ENCODE results near the gene AFF2.

Gene AFF2

GRCh38 chrX:148741441-148741840 lies 241.0 kb downstream of the AFF2 start:
- DNase-seq (ENCODE audit: low read depth) = no peak

- DNase-seq (ENCODE audit: low read depth) = no peak
Observed at GRCh38 chrX:148755111-148755510, 254.7 kb downstream of the AFF2 start.

- DNase-seq (ENCODE audit: low read depth) = no peak
Observed at GRCh38 chrX:148763896-148764295, 263.5 kb downstream of the AFF2 start.

- DNase-seq (ENCODE audit: low read depth) = no peak
Observed at GRCh38 chrX:148768296-148768695, 267.9 kb downstream of the AFF2 start.

- DNase-seq (ENCODE audit: low read depth) = no peak
Observed at GRCh38 chrX:148771440-148771839, 271.0 kb downstream of the AFF2 start.

- no peak for DNase-seq (ENCODE audit: low read depth)
Observed at GRCh38 chrX:148774276-148774675, 273.9 kb downstream of the AFF2 start.

GRCh38 chrX:148784137-148784536 lies 283.7 kb downstream of the AFF2 start:
- DNase-seq (ENCODE audit: low read depth) = no peak

GRCh38 chrX:148784856-148785255 lies 284.4 kb downstream of the AFF2 start:
- DNase-seq (ENCODE audit: low read depth) = no peak

- no peak for DNase-seq (ENCODE audit: low read depth)
Observed at GRCh38 chrX:148785256-148785655, 284.8 kb downstream of the AFF2 start.

- no peak for DNase-seq (ENCODE audit: low read depth)
Observed at GRCh38 chrX:148788449-148788848, 288.0 kb downstream of the AFF2 start.

GRCh38 chrX:148794350-148794749 lies 293.9 kb downstream of the AFF2 start:
- no peak for DNase-seq (ENCODE audit: low read depth)

GRCh38 chrX:148804579-148805355 lies 304.4 kb downstream of the AFF2 start:
- DNase-seq (ENCODE audit: low read depth) = no peak

- DNase-seq (ENCODE audit: low read depth) = no peak
Observed at GRCh38 chrX:148806145-148806870, 305.9 kb downstream of the AFF2 start.

- DNase-seq (ENCODE audit: low read depth) = no peak
Observed at GRCh38 chrX:148808833-148809232, 308.4 kb downstream of the AFF2 start.

GRCh38 chrX:148811236-148811635 lies 310.8 kb downstream of the AFF2 start:
- DNase-seq (ENCODE audit: low read depth) = no peak

- no peak for DNase-seq (ENCODE audit: low read depth)
Observed at GRCh38 chrX:148813422-148813821, 313.0 kb downstream of the AFF2 start.

GRCh38 chrX:148813967-148814366 lies 313.6 kb downstream of the AFF2 start:
- DNase-seq (ENCODE audit: low read depth) = no peak

GRCh38 chrX:148815218-148815961 lies 315.0 kb downstream of the AFF2 start:
- no peak for DNase-seq (ENCODE audit: low read depth)

- no peak for DNase-seq (ENCODE audit: low read depth)
Observed at GRCh38 chrX:148823986-148824385, 323.6 kb downstream of the AFF2 start.

- no peak for DNase-seq (ENCODE audit: low read depth)
Observed at GRCh38 chrX:148825696-148826095, 325.3 kb downstream of the AFF2 start.

GRCh38 chrX:148836741-148837140 lies 336.3 kb downstream of the AFF2 start:
- no peak for DNase-seq (ENCODE audit: low read depth)

- no peak for DNase-seq (ENCODE audit: low read depth)
Observed at GRCh38 chrX:148850631-148851030, 350.2 kb downstream of the AFF2 start.

GRCh38 chrX:148854306-148854705 lies 353.9 kb downstream of the AFF2 start:
- peak; percentile 1 for DNase-seq (ENCODE audit: low read depth)

All from fibroblast of gingiva (primary cell).